Measurements from ENCODE around the gene STPG4.
"Not testable (repeated sequence)": the region's sequence is repeated elsewhere in the genome, so short reads cannot be mapped to it uniquely, and the experiment has no call there.

Gene STPG4

DNA sequence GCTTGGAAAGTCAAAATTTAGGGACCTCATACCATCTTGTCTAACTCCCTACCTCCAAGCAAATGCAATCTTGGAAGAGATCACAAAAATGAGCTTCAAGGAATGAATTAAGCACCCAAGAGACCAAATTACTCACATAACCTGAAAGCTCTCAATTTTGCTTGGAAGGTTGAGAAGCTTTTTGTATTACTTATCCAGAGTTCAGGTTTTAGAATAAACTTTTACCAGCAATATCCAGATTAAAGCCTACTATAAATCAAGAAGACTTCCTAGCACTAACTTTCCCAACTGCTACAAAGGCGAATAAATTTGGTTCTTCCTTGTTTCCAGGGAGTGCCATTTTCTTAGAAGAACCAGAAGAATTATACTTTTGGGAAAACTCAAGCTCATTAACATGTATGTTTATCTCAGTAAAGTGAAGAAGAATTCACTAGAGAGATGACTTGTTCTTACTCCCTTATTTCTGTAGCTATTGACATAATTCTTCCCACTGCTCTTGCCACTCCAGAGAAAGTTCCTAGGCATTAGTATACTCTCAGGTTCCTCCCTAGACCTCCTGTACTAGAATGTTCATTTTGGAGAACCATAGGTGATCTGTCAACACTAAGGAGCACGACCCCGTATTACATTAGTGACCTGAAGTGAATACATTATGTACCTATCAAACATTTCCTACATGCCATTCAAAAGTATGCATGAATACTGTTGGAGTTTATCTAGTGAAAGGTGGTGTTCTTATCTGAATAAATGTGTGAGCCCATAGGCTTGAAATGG is 18.0 kb upstream of the STPG4 start:
- DNase-seq, result no peak

DNA sequence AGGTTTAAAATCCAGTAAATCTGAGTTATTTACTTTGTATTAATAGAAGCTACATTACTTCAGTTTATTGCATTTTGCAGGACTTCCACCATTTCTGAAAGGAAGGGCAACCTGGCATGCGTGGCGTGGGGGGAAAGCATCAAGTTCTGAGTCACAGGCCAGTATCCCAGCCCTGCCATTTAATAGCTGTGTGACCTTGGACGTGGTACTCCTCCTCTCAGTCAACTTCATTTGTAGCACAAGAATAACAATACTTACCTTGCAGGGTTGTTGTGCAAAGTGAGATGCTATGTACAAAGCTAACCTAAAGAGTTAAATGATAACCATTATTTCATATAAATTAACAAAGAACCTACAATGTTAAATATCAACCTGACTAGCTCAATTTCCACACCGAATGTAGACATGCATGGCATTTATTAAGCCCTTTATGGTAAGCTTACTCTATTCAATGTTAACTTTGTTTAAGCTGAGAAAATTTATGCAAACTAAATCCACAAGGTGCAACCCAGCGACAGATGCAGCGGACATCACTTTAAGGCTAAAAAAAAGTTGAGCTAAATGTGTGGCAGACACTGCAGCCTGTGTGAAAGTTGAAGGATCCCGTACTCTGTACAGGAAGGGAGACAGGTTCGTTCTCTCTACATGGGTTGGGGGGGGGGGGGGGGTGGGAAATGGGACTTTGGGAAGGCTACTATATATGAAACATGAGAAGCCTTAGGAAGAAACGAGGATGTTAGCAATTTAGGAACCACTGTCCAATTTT is 17.2 kb upstream of the STPG4 start:
- DNase-seq, result no peak

DNA sequence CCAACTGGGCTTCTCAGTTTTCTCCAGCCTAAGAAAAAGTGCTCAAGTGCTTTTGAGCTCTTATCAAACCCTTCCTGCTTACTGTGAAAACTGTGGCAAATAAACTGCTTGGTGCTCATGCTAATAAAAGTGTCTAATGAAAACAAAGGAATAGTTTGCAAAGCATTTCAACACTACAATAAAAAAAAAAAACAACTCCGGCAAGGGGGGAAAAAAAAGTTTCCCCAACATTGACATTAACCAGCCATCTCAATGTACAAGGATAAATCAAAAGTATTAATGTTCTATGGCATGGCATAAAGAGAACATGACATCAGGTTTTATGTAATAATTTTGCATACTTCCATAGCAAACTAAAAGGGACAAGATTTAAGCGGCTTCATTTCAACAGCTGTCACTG is 14.7 kb upstream of the STPG4 start:
- DNase-seq, result no peak

DNA sequence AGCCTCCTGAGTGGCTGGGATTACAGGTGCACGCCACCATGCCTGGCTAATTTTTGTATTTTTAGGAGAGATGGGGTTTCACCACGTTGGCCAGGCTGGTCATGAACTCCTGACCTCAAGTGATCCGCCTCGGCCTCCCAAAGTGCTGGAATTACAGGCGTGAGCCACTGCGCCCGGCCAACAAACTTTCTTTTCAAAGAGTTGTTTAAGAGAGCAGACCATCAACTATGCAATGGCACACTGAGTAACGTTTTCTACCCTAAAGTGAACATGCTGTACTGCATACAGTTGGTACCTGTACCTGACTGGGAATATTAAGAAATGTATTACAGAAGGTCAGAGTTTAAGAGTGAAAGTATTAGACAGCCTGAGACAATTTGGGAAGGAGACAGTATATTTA is 13.8 kb upstream of the STPG4 start:
- not testable (repeated sequence) for DNase-seq

DNA sequence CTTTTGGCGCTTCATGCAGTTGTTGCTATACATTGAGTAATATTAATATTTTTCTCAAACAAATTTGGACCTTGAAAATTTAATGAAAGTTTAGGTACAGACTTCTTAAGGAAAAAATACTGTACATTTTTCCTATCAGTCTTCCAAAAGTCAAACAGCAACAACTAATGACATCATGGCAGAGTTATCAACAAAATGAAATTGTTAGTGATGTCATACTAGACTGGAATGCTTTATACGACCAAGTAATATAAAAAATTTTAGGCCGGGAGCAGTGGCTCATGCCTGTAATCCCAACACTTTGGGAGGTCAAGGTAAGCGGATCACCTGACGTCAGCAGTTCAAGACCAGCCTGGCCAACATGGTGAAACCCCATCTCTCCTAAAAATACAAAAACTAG is 12.0 kb upstream of the STPG4 start:
- no peak for DNase-seq

DNA sequence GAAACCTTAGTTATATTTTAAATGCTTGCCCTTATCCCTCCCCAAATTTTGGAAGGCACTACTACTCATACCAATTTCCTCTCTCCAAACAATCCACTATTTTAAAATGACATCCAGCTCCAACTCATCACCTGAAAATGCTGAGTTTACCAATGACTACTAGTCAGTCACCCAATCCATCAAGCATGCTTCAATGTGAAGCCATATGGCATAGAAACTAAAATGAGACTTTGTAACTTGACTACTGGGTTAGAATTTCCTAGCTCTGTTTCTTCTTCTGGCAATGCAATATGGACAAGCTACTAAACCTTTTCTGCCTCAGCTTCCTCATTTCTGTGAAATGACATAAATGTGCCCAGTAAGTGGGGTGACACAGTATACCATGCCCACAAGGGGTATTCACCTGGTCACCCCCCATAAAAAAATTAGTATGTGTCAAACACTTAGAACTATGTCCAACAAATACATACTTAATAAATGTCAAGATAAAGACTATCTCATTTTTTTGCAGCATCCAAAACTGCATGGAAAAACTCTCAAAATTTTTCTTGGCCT is 10.0 kb upstream of the STPG4 start:
- DNase-seq, result no peak

DNA sequence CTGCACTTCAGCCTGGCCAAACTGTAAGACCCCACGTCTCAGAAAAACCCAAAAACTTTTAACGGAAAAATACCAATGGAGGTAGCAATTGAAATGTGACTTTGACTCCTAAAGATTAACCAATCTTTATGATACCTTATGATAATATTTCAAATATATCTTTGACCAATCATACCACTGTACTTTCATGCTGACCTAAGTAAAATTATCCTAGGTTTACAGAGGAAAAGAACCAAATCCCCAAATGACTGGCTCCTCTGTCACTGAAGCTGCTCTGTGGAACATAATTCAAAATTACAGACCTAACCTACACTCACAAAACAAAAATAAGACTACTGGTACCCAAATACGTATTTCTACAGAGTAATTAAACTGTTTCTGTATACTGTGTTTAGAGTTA is 7.7 kb upstream of the STPG4 start:
- DNase-seq, result no peak

DNA sequence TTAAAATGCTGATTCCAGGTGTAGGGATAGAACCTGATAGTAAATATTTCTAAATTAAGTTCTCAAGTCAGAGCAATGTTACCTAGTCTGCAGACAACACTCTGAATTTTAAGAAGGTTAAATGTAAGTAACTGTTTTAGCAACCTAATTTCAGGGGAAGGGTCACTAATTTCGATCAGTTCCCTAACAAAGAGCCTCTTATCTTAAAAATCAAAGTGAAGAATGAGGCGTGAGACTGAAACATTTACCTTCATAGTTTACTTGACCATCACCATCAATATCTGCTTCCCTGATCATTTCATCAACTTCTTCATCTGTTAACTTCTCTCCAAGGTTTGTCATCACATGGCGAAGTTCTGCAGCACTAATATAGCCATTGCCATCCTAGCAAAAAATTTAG is 6.4 kb upstream of the STPG4 start:
- no peak for DNase-seq

DNA sequence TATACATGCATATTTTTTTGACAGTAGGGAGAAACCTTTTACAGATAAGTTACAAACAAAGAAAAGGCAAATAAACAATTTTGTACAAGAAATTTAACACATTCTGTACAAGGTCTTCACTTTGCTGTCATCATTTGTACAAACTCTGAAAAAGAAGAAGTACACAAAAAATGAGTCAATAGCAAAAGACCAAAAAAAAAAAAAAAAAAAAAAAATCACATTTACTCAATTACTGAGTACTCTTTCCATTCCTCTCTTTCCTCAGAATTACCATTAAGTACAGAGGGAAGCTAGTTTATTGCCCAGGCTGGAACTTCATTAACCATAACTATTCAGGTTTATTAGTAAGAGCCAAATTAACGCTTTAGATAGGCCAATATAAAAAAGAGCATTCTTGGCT is 5.6 kb upstream of the STPG4 start:
- no peak for DNase-seq

DNA sequence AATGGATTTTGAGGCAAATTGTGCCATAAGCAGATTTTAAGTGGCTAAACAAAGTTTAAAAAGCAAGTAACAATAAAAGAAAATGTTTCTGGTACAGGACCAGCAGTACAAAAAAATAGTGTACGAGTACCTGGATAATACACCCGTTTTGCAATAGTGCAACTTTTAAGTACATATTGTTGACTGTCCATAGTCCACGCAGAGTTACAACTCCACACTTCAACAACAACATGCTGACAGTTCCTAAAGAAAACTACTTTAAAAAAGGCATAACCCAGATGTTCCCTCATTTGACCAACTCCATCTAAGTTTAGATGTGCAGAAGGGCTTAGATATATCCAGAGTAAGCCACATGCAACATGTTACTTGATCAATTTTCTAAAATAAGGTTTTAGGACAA is 5.1 kb upstream of the STPG4 start:
- DNase-seq, result no peak

DNA sequence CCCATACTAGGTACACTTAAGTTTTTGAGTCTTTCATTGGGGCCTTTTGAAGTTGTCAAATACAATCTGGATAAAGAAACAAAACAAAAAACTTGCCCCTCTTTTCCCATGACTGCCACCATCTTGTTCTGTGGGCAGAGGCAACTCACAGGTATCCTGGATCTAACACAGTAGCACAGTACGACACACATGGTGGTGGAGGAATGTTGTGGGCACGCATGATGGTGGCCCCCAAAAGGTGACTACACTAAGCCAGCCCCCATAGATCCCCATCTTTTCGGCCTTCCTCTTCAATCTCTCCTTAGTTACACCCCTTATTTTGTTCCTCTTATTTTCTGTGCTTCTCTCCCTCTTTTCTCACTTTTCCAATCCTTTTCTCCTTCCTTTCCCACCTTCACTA is 4.5 kb upstream of the STPG4 start:
- no peak for DNase-seq

DNA sequence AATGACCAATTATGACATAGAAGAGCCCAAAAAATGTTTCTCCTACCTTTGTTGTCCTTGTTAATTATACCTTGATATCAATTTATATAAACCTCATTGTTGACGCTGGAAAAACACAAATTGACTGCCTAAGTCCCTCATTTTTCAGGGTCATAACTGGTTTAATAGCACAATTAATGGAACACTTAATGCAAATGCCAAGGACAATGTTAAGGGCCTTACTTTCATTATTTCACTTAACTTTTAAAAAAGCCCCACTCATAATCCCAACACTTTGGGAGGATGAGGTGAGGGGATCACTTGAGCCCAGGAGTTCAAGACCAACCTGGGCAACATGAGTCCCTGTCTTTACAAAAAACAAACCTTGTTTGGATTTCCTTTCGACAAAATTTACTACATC is 3.5 kb upstream of the STPG4 start:
- DNase-seq, result no peak

DNA sequence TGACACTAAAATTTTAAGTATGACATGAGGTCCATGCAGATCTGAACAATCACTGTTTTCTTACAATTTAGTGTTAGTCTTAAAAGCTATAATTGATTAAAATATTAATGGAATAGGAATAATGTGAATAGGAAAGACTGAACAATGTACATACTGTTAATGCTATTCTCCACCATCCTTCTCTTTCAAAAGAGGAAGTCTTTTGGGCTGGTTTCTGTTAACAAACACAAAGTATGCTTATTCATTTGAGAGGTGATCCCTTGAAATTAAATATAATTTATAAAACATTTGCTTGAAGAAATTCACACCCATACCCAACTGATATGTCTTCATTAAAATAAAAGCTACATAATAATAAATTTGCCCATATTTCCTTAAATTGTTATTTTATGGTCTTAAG is 2.3 kb downstream of the STPG4 start:
- no peak for DNase-seq

DNA sequence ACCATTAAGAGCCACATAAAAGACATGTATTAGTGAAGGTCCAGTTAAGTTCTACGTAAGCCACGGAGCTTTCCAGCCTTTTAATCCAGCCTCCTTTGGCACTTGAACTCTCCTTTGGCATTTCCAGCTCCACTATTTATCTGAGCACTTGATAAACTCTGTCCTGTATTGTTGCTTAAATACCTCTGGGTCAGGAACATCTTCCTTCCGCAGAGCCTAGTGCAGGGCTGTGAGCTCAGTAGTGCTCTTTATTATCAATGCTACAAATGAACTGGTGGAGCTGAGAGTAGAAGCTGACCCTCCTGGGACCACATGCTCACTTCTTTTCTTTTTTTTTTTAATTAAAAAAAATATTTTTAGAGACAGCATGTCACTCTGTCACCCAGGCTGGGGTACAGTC is 4.9 kb downstream of the STPG4 start:
- no peak for DNase-seq

DNA sequence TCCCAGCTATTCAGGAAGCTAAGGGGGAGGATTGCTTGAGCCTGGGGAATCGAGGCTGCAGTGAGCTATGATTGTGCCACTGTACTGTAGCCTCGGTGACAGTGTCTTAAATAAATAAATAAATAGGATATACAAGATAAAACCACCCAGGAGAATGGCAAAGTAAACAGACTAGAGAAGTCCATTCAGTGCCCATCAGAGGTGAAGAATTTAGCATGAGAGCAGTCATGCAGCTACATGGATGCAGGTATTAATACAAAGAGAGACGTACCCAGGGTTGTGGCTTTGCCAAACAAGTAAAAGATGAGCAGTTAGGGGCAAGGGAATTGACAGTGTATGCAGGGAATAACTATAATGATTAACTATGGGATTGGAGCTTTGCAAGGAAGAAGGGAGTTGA is 8.1 kb downstream of the STPG4 start:
- DNase-seq, result no peak

DNA sequence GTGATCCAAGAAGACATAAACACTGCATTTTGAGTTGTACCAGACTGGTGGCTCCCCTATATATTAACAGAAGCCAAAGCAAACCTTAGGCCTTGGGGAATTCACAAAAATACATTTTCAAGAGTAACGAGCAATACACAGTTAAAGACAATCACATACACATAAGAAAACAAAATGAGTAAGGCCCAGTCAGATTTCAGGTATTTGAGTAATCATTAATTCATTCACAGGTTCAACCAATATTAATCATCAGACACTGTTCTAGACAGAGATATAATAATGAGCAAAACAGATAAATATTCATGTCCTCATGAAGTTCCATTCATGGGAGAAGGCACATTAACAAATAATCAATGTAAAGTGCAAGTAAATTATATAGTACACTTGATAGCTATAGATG is 9.6 kb downstream of the STPG4 start:
- no peak for DNase-seq

DNA sequence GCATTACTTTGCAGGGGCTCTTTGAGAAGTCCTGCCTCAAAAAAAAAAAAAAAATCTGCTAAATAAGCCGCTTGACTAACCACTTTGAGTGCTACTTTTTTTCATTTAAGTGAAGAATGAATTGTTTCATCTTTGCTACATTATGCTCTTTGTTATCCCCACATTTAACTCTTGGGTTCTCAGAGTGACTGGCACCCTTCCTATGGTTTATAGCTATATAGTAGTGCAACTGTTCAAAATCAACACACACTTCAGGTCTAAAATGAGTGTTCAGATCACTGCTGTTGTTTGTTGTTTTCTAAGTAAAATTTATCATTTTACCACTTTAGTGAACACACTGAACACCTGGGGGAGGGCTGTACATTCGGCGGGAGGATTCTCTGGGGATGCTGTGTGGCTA is 13.6 kb downstream of the STPG4 start:
- DNase-seq, result no peak

DNA sequence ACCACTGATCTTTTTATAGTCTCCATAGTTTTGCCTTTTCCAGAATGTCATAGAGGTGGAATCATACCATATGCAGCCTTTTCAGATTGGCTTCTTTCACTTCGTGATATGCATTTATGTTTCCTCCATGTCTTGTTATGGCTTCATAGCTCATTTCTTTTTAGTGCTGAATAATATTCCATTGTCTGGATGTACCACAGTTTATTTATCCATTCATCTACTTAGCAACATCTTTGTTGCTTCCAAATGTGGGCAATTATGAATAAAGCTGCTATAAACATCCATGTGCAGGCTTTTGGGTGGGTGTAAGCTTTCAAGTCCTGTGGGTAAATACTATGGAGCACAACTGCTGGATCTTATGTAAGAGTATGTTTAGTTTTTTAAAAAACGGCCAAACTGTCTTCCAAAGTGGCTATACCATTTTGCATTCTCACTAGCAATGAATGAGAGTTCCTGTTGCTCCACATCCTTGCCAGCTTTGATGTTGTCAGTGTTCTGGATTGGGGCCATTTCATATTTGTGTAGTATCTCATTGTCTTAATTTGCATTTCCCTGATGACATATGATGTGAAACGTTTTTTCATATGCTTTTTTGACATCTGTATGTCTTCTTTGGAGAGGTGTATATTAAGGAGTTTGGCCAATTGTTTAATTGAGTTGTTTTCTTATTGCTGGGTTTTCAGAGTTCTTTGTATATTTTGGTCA is 20.6 kb downstream of the STPG4 start:
- DNase-seq, result no peak

DNA sequence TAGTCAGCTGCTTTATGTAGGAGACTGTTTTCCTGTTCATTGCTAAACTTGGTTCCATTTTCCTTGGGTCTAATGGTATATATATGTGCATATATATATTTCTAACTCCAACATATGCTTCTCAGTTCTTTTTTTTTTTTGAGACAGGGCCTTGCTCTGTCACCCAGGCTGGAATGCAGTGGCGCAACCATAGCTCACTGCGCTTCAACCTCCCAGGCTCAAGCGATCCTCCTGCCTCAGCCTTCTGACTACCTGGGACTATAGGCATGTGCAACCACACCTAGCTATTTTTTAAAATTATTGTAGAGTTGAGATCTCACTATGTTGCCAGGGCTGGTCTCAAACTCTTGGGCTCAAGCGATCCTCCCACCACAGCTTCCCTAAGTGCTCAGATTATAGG is 22.1 kb downstream of the STPG4 start:
- DNase-seq, result no peak

DNA sequence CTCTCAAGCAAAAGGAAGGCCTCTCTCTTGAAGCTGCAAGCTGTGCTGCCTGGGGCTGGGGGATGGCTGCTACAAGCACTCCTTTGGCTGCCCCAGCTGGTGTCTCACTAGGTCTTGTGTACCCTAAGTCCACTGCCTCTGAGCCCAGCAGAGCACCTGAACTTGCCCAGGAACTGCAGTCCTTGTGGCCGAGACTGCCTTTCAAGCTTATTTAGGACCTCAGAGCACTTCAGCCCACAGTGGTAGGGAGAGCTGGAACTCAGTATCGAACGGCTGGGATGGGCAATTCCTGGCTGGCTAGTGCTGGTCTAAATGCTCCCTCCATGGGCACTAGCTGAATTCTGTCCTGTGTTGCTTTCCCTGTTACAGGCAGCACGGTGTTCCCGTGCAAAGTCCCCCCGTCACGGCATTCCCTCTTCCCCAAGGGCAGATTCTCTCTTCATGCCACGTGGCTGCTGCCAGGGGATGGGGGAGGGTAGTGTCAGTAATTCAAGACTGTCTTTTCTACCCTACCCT is 25.9 kb downstream of the STPG4 start:
- no peak for DNase-seq

DNA sequence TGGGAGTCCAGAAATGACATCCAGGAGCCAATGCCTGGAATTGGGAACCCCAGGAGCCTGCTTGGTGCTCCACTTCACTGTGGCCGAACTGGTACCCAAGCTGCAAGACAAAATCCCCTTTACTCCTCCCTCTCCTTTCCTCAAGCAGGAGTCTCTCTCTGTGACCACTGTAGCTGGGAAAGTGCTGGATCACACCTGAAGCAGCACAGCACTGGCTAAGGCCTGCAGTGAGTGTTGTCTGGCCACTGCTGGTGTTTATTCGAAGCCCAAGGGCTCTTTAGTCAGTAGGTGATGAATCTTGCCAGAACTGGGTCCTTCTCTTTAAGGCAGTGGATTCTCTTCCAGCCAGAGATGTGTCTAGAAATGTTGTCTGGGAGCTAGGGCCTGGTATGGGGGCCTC is 26.4 kb downstream of the STPG4 start:
- DNase-seq, result no peak

DNA sequence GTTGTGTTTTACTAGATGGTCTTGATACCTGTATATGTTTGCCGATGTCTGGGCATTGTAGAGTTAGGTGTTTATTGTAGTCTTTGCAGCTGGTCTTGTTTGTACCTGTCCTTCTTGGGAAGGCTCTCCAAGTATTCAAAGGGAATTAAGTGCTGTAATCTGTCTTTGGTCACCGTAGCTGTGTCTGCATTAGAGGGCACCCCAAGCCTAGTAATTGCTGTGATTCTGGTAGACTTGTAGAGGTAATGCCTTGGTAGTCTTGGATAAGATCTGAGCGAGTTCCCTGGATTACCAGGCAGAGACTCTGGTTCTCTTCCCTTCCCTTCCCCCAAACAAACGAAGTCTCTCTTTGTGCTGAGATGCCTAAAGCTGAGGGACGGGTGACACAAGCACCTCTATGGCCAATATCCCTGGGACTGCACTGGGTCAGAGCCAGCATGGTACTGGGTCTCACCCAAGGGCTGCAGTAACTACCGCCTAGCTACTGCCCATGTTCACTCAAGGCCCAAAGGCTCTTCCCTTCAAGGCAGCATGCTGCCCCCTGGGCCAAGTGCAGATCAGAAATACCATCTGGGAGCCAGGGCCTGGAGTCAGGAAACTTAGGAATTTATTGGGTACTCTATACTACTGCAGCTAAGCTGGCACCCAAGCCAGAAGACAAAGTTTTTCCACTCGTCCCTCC is 27.1 kb downstream of the STPG4 start:
- DNase-seq, result no peak

DNA sequence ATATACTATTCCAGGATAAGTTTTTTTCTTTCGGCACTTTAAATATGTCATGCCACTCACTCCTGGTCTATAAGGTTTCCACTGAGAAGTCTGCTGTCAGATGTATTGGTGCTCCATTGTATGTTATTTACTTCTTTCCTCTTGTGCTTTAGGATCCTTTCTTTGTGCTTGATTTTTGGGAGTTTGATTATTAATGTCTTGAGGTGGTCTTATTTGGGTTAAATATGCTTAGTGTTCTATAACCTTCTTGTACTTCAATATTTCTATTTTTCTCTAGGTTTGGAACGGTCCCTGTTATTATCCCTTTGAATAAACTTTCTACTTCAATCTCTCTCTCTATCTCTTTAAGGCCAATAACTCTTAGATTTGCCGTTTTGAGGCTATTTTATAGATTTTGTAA is 28.3 kb downstream of the STPG4 start:
- DNase-seq, result no peak

Data from NCI-H446 treated with DMSO at 0.1 percent for 48 hours (cell line).